Epithelial cell of esophagus (primary cell): ENCODE measurements around the gene C12orf57.

Experiments
- DNase-seq: peaks from one replicate; pipeline ENCODE4 v3.0.0; 2010; ENCODE audit warnings: low read depth
- H3K4me3 ChIP-seq: 2 replicates; pipeline ENCODE4 v1.5.1; 2011; ENCODE audit warnings: mild to moderate bottlenecking, low read length, control low read depth
- CTCF ChIP-seq: IDR thresholded peaks from 2 replicates; pipeline ENCODE4 v1.5.1; 2011; ENCODE audit warnings: low read depth, mild to moderate bottlenecking, low read length, control low read depth, inconsistent platforms; ENCODE audit not compliant: insufficient read depth; ENCODE audit errors: missing control alignments

C12orf57 gene

DNA sequence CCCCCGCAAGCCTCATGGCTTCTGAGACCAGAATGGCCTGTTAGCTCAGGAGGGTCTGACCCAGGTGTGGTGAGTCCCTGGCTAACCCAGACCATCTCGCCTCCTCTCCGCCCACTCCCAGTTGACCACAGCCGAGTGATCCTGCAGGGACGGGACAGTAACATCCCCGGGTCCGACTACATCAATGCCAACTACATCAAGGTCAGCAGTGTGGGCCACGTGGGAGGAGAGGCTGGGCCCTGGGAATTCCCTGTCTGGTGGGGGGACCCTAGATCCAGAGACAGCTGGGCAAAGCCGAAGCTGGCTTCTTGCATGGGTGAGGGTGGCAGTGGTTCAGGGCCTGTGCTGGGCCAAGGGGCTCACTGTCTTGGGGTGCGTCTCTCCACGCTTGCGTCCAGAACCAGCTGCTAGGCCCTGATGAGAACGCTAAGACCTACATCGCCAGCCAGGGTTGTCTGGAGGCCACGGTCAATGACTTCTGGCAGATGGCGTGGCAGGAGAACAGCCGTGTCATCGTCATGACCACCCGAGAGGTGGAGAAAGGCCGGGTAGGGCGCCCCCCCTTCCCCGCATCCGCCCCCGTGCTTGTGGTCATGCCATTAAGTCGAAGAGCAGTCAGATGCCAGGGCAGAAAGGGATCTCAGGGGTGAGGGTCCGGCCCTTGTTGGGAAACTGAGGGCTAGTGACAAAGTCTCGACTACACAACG lies 12.4 kb downstream of the C12orf57 start:
- no peak overlapping the region for H3K4me3 ChIP-seq
- DNase-seq = no peak
- no peak for TF ChIP-seq CTCF

DNA sequence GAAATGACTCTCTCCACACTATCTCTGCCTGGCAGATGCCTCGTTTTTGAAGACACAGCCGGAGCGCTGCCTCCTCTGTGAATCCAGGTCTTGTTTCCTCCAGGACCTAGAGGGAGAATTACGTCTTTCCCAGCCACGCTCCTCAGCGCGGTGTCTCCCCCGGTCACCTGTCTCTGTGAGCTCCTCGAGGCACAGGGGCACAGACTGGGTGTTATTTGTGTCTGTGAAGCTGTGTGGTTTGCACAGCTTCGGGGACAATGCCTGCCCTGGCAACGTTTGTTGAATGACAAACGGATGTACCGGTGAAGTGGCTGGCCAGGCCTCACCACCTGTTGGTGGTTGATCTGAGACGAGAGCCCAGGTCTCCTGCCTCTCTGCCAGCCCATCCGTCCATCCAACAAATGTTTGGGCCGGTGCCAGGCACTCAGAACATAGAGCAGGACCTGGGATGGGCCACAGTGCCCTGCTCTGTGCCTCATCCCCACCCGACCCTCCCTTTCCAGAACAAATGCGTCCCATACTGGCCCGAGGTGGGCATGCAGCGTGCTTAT lies 13.4 kb downstream of the C12orf57 start:
- no peak overlapping the region for H3K4me3 ChIP-seq
- no peak for DNase-seq
- no peak for TF ChIP-seq CTCF

- no peak for DNase-seq
These were observed 14.2 kb downstream of the C12orf57 start for GRCh38 chr12:6957741-6958608.

DNA sequence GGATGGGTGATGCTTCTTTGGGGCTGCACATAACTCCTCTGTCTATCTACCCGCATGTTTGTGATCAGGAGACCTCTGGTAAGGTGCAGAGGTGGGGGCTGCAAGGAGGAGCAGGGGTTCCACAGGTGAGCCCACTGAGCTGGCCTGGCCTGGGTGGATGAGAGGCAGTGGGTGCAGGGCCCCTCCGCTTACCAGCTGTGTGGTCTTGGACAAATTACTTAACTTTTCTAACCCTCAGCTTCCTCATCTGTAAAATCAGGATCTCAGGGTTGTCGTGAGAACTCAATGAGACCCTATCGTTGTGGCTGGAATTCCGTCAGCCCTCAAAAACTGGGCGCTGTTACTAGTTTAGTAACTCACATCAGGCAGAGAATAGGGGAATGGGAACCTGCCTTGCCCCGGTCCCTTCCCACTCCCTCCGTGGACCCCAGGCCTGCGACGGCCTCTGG lies 14.8 kb downstream of the C12orf57 start:
- no peak for DNase-seq
- no peak for TF ChIP-seq CTCF
- no peak overlapping the region for H3K4me3 ChIP-seq

More at GRCh38 chr12:6957741-6958608, 14.2 kb downstream of the C12orf57 start:
- no peak for TF ChIP-seq CTCF
- no peak overlapping the region for H3K4me3 ChIP-seq

DNA sequence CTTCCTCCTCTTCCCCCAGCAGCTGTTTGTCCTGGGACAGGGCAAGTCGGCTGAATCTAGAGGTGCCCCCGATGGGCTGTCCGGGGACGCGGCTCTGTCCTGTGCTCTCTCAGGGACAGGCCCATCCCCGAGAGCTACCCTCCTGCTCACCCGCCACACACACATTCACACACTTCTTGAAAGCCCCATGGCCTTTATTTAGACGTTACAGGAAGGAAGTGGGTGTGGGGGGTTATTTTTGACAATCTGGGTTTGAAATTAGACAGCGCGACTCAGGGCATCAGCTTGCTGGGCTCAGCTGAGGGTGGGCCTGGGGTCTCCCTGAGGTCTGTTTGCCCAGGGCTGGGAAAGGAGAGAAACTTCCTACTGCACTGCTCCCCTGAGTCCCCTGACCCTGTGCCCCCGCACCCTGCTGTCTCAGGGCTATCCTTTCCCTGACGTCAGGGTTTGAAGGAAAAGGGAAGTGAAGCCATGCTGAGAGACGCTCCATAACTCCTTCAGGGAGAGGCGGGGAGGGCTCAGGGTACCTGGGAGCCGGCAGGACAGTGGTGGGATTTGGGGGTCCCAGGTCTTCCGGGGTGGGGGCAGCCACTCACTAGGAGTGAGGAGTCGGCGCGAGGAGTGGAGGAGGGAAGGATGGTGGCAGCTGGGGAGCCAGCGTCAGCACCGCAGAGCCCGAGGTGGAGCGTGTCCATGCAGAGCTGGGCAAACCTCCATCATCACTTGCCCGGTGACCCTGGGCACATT lies 15.4 kb downstream of the C12orf57 start:
- no peak for DNase-seq
- H3K4me3 ChIP-seq = no peak overlapping the region
- TF ChIP-seq CTCF = no peak

DNA sequence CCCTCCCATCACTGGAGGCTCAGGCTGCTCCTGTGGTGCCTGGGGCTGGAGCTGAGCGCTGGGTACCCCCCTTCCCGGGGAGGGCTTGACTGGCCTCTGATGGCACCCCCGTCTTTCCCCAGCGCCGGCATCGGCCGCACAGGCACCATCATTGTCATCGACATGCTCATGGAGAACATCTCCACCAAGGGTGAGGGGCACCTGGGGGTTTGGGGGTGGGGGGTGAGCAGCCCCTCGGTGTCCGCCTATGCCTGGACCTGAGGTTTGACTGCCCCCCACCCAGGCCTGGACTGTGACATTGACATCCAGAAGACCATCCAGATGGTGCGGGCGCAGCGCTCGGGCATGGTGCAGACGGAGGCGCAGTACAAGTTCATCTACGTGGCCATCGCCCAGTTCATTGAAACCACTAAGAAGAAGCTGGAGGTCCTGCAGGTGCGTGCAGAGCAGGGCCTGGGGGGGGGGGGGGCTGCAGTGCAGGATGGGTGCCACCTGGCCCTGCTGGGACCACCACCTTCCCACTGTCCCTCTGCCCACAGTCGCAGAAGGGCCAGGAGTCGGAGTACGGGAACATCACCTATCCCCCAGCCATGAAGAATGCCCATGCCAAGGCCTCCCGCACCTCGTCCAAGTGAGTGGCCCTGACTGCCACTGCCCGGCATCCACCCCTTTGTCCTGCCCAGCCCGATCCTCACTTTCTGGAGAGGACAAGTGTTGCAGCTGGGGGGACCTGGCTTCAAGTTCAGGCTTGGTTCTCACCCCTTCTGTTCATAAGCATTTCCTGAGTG lies 16.2 kb downstream of the C12orf57 start:
- no peak for DNase-seq
- no peak for TF ChIP-seq CTCF
- no peak overlapping the region for H3K4me3 ChIP-seq
